K562 (cell line): ENCODE measurements around the gene FAM83F. TPM values are rescaled to one million over a fixed set of nuclear protein-coding genes. Genes with fewer than 3 reads are reported as not detected.

Experiments used
- POLR2AphosphoS2 ChIP-seq: IDR thresholded peaks from 2 replicates; pipeline ENCODE4 v1.6.1; 2012; ENCODE audit warnings: low read length, improper control_type of control experiment
- polyA plus RNA-seq, 8 experiments: library from polyadenylated mRNA; depleted of rRNA in 4 of 8; stranded (reverse) in 5 of 8; unstranded in 3 of 8; fragments of >200 nt; fragmentation: Nextera tagmentation in 2 of 8; fragmentation: Illumina TruSeq in 1 of 8; extraction: Ambion mirVana in 2 of 8; extraction: Trizol in 1 of 8; gene quantifications; 2 replicates each; pipeline versions ENCODE4 v1.2.1 to v1.2.3, GENCODE V29; 2011 to 2014; ENCODE audit warnings: inconsistent platforms in 1 of 8, missing spikeins in 1 of 8
- total RNA-seq, 7 experiments: library from RNA; depleted of rRNA in 6 of 7; stranded (reverse); fragments of >200 nt in 6 of 7; fragmentation: Illumina TruSeq in 2 of 7; extraction: Trizol in 2 of 7; gene quantifications; 2 replicates each; pipeline versions ENCODE4 v1.2.1 to v1.2.3, GENCODE V29; 2011 to 2021; ENCODE audit warnings: low replicate concordance in 1 of 7
- TF ChIP-seq, protein P1 (sequence below): fragments of 450-650 bp; IDR thresholded peaks from 2 replicates; pipeline ENCODE4 v1.6.1; 2016; ENCODE audit warnings: mild to moderate bottlenecking, moderate library complexity

Gene FAM83F
- total and polyA plus RNA-seq, 9 of the 15 experiments (the other 6 are each of a cell fraction or from before 2014, with no cell fraction given): under 0.01 to 0.13 (median 0.04) TPM; not detected in 1

DNA sequence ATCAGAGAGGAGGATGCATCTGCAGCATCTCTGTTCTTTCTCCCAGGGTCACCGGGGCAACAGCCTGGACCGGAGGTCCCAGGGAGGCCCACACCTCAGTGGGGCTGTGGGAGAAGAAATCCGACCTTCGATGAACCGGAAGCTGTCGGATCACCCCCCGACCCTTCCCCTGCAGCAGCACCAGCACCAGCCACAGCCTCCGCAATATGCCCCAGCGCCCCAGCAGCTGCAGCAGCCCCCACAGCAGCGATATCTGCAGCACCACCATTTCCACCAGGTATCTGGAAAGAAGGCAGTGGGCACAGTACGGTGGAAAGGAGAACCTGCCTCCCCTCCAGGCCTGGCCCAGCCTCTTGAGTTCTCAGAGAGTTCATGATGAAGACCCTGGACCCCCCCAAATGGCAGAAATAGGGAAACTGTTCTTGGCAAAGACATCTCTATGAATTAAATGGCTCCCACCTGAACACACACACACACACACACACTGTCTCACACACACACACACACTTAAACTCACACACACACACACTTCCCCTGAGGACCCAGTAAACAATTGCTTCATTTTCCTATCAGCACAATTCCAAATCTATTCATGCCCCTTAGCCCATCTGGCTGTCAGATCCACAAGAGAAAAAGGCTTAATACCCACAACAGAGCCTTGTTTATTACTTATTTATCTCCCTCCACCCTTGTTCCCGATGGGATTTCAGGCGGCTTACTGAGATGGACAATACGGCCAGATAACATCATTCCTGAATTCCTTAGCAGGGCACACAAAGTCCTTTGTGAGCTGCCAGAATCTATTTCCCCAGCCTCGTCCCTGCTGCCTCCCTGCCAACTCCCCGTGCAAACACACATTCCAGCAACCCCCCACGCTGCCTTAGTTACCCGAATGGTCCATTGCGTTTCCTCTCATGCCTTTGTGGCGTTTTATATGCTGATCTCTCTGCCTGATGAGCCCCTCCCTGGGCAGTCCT lies 26.5 kb upstream of the FAM83F start (continued):
- TF ChIP-seq, protein P1, sequence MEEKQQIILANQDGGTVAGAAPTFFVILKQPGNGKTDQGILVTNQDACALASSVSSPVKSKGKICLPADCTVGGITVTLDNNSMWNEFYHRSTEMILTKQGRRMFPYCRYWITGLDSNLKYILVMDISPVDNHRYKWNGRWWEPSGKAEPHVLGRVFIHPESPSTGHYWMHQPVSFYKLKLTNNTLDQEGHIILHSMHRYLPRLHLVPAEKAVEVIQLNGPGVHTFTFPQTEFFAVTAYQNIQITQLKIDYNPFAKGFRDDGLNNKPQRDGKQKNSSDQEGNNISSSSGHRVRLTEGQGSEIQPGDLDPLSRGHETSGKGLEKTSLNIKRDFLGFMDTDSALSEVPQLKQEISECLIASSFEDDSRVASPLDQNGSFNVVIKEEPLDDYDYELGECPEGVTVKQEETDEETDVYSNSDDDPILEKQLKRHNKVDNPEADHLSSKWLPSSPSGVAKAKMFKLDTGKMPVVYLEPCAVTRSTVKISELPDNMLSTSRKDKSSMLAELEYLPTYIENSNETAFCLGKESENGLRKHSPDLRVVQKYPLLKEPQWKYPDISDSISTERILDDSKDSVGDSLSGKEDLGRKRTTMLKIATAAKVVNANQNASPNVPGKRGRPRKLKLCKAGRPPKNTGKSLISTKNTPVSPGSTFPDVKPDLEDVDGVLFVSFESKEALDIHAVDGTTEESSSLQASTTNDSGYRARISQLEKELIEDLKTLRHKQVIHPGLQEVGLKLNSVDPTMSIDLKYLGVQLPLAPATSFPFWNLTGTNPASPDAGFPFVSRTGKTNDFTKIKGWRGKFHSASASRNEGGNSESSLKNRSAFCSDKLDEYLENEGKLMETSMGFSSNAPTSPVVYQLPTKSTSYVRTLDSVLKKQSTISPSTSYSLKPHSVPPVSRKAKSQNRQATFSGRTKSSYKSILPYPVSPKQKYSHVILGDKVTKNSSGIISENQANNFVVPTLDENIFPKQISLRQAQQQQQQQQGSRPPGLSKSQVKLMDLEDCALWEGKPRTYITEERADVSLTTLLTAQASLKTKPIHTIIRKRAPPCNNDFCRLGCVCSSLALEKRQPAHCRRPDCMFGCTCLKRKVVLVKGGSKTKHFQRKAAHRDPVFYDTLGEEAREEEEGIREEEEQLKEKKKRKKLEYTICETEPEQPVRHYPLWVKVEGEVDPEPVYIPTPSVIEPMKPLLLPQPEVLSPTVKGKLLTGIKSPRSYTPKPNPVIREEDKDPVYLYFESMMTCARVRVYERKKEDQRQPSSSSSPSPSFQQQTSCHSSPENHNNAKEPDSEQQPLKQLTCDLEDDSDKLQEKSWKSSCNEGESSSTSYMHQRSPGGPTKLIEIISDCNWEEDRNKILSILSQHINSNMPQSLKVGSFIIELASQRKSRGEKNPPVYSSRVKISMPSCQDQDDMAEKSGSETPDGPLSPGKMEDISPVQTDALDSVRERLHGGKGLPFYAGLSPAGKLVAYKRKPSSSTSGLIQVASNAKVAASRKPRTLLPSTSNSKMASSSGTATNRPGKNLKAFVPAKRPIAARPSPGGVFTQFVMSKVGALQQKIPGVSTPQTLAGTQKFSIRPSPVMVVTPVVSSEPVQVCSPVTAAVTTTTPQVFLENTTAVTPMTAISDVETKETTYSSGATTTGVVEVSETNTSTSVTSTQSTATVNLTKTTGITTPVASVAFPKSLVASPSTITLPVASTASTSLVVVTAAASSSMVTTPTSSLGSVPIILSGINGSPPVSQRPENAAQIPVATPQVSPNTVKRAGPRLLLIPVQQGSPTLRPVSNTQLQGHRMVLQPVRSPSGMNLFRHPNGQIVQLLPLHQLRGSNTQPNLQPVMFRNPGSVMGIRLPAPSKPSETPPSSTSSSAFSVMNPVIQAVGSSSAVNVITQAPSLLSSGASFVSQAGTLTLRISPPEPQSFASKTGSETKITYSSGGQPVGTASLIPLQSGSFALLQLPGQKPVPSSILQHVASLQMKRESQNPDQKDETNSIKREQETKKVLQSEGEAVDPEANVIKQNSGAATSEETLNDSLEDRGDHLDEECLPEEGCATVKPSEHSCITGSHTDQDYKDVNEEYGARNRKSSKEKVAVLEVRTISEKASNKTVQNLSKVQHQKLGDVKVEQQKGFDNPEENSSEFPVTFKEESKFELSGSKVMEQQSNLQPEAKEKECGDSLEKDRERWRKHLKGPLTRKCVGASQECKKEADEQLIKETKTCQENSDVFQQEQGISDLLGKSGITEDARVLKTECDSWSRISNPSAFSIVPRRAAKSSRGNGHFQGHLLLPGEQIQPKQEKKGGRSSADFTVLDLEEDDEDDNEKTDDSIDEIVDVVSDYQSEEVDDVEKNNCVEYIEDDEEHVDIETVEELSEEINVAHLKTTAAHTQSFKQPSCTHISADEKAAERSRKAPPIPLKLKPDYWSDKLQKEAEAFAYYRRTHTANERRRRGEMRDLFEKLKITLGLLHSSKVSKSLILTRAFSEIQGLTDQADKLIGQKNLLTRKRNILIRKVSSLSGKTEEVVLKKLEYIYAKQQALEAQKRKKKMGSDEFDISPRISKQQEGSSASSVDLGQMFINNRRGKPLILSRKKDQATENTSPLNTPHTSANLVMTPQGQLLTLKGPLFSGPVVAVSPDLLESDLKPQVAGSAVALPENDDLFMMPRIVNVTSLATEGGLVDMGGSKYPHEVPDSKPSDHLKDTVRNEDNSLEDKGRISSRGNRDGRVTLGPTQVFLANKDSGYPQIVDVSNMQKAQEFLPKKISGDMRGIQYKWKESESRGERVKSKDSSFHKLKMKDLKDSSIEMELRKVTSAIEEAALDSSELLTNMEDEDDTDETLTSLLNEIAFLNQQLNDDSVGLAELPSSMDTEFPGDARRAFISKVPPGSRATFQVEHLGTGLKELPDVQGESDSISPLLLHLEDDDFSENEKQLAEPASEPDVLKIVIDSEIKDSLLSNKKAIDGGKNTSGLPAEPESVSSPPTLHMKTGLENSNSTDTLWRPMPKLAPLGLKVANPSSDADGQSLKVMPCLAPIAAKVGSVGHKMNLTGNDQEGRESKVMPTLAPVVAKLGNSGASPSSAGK: no peak
- peak; percentile 79; the same call in 1 of the 2 replicates for TF ChIP-seq POLR2AphosphoS2
- TF ChIP-seq, all 486 proteins: peak for 6
